Left lung (tissue), 10 donors: ENCODE measurements around the gene RSBN1L. TPM values are rescaled to one million over a fixed set of nuclear protein-coding genes. Genes with fewer than 3 reads are reported as not detected.

ENCODE experiments used
- ATAC-seq: fragments of 200-7000 bp; cut with Tn5 transposase; one replicate; pipeline ENCODE4 v1.9.1; 2020; ENCODE audit warnings: moderate library complexity
- DNase-seq, 4 donors: peaks; one replicate each; pipeline ENCODE4 v3.0.0-alpha.2; 2013 to 2020
- H3K27ac ChIP-seq, 2 donors: fragments of 200-600 bp; sonication (generic) in 1 of 2; one replicate each; pipeline versions ENCODE4 v1.5.0 to v1.8.0; 2020 to 2021
- H3K27me3 ChIP-seq, 2 donors: fragments of 200-600 bp; sonication (generic) in 1 of 2; one replicate each; pipeline versions ENCODE4 v1.5.0 to v1.8.0; 2020 to 2021
- H3K36me3 ChIP-seq, 2 donors: fragments of 200-600 bp; sonication (generic) in 1 of 2; one replicate each; pipeline versions ENCODE4 v1.5.0 to v1.8.0; 2020 to 2021
- H3K4me1 ChIP-seq, 2 donors: fragments of 200-600 bp; one replicate each; pipeline ENCODE4 v1.8.0; 2021
- H3K4me3 ChIP-seq, 2 donors: fragments of 200-600 bp; sonication (generic) in 1 of 2; one replicate each; pipeline versions ENCODE4 v1.5.0 to v1.8.0; 2020 to 2021; ENCODE audit warnings: mild to moderate bottlenecking in 1 of 2
- H3K9me3 ChIP-seq, 2 donors: fragments of 200-600 bp; sonication (generic) in 1 of 2; one replicate each; pipeline versions ENCODE4 v1.5.0 to v1.8.0; 2020 to 2021
- CTCF ChIP-seq, 2 donors: fragments of 200-600 bp; sonication (generic) in 1 of 2; IDR thresholded peaks; one replicate each; pipeline versions ENCODE4 v1.5.0 to v1.8.0; 2021; ENCODE audit warnings: antibody characterized with exemption in 2 of 2
- intact Hi-C, 2 donors: fragments of 100-400 bp; cut with DNase I; formaldehyde crosslinking; loops; one replicate each; pipeline versions ENCODE4 v1.11.2 to v1.14.2; 2022
- polyA plus RNA-seq, 6 donors: library from polyadenylated mRNA; unstranded; fragments of 120-200 nt; gene quantifications; one replicate each; pipeline ENCODE4 v1.2.1, GENCODE V29; 2013; ENCODE audit not compliant: insufficient read length in 6 of 6
- total RNA-seq, 2 donors: library from RNA; stranded (reverse); fragmentation: NEBNext Ultra II Directional; extraction: Animal tissue kit (Norgen Biotek cat#: 25700); gene quantifications; one replicate each; pipeline ENCODE4 v1.2.1, GENCODE V29; 2021
- donor health status: DM: no; HTN: yes; CAD: no.
- donor health status: DM: no; HTN: no; CAD: no.

Gene RSBN1L
- total and polyA plus RNA-seq, 8 donors: 16.7 to 47.2 (median 37.6) TPM

- no peaks in the 10 kb centered on the region for H3K9me3 ChIP-seq
- H3K36me3 ChIP-seq: peaks cover 0 to 8% of the 10 kb centered on the region in 2 donors
- ATAC-seq: peak; percentile 90
Observed at GRCh38 chr7:77674878-77675277, 21.4 kb upstream of the RSBN1L start.

GRCh38 chr7:77679608-77680007 lies 16.7 kb upstream of the RSBN1L start:
- no peak overlapping the region for H3K4me3 ChIP-seq
- intact Hi-C loops: no loop called here
- peaks cover 0 to 8% of the 10 kb centered on the region in 2 donors for H3K4me1 ChIP-seq
- DNase-seq (peak in 1 of 4 donors; percentile 33), ATAC-seq (peak; percentile 76)
- no peaks in the 10 kb centered on the region for H3K27me3 ChIP-seq
- no peaks in the 10 kb centered on the region for H3K9me3 ChIP-seq
- no peak for TF ChIP-seq CTCF (IDR thresholded peaks at IDR 0.05)
- H3K36me3 ChIP-seq: peaks cover 0 to 16% of the 10 kb centered on the region in 2 donors
- H3K27ac ChIP-seq: peak overlapping the region in 1 of 2 donors; percentile 33

More at GRCh38 chr7:77674878-77675277, 21.4 kb upstream of the RSBN1L start:
- no peaks in the 10 kb centered on the region for H3K4me1 ChIP-seq
- intact Hi-C loops: no loop called here
- no peaks in the 10 kb centered on the region for H3K27me3 ChIP-seq
- H3K27ac ChIP-seq: no peak overlapping the region
- DNase-seq: peak in 2 of 4 donors; percentile 27 to 63
- no peak overlapping the region for H3K4me3 ChIP-seq
- no peak for TF ChIP-seq CTCF (IDR thresholded peaks at IDR 0.05)

GRCh38 chr7:77680266-77680665 lies 16.0 kb upstream of the RSBN1L start:
- Histone ChIP-seq H3K4me3 (no peak overlapping the region), H3K9me3 (no peaks in the 10 kb centered on the region), H3K36me3 (peaks cover 0 to 16% of the 10 kb centered on the region in 2 donors), H3K27me3 (no peaks in the 10 kb centered on the region), H3K27ac (no peak overlapping the region), H3K4me1 (peaks cover 0 to 15% of the 10 kb centered on the region in 2 donors)
- ATAC-seq (no peak), DNase-seq (peak in 1 of 4 donors; percentile 17)
- TF ChIP-seq CTCF (IDR thresholded peaks at IDR 0.05): no peak
- intact Hi-C loops: no loop called here

GRCh38 chr7:77684030-77684429 lies 12.2 kb upstream of the RSBN1L start:
- Histone ChIP-seq H3K4me1 (peaks cover 0 to 38% of the 10 kb centered on the region in 2 donors), H3K36me3 (peaks cover 0 to 18% of the 10 kb centered on the region in 2 donors), H3K9me3 (no peaks in the 10 kb centered on the region), H3K27me3 (no peaks in the 10 kb centered on the region), H3K4me3 (no peak overlapping the region), H3K27ac (peak overlapping the region; percentile 40 to 75)
- ATAC-seq (peak; percentile 7), DNase-seq (peak in 1 of 4 donors; percentile 26)
- TF ChIP-seq CTCF (IDR thresholded peaks at IDR 0.05): no peak
- intact Hi-C loops: no loop called here

- Histone ChIP-seq H3K9me3 (no peaks in the 10 kb centered on the region), H3K36me3 (peaks cover 0 to 29% of the 10 kb centered on the region in 2 donors), H3K27ac (peak overlapping the region; percentile 40 to 75), H3K4me1 (peaks cover 0 to 38% of the 10 kb centered on the region in 2 donors), H3K4me3 (no peak overlapping the region), H3K27me3 (no peaks in the 10 kb centered on the region)
- ATAC-seq: peak; percentile 79
- peak in 2 of 4 donors; percentile 29 to 74 for DNase-seq
- intact Hi-C loops: no loop called here
- TF ChIP-seq CTCF (IDR thresholded peaks at IDR 0.05): peak in 1 of 2 donors; percentile 17
Observed at GRCh38 chr7:77685233-77685632, 11.0 kb upstream of the RSBN1L start.
